HAP-1 (cell line): ENCODE results near the gene JARID2.
"Not testable (repeated sequence)": the region's sequence is repeated elsewhere in the genome, so short reads cannot be mapped to it uniquely, and the experiment has no call there.

ENCODE experiments used
- DNase-seq, 2 experiments: peaks; one replicate each; pipeline ENCODE4 v3.0.0-alpha.2; 2016 to 2020; ENCODE audit warnings: low spot score in 2 of 2
- H3K27me3 ChIP-seq: fragments of 250-450 bp; sonication (Bioruptor Pico); 2 replicates; pipeline ENCODE4 v1.5.1; 2020; ENCODE audit warnings: low read depth, mild to moderate bottlenecking, moderate library complexity
- H3K36me3 ChIP-seq: fragments of 250-450 bp; sonication (Bioruptor Pico); replicated peaks from 2 replicates; pipeline ENCODE4 v1.5.1; 2020; ENCODE audit warnings: mild to moderate bottlenecking
- H3K4me1 ChIP-seq: fragments of 250-450 bp; sonication (Bioruptor Pico); 2 replicates; pipeline ENCODE4 v1.5.1; 2020; ENCODE audit warnings: mild to moderate bottlenecking
- H3K4me3 ChIP-seq: fragments of 250-450 bp; sonication (Bioruptor Pico); 2 replicates; pipeline ENCODE4 v1.5.1; 2020; ENCODE audit warnings: mild to moderate bottlenecking, moderate library complexity
- H3K9me3 ChIP-seq: fragments of 250-450 bp; sonication (Bioruptor Pico); 2 replicates; pipeline ENCODE4 v1.5.1; 2020; ENCODE audit warnings: mild to moderate bottlenecking, moderate library complexity
- in situ Hi-C: fragments of 300-500 bp; cut with MboI; formaldehyde crosslinking; loops from 3 replicates; pipeline ENCODE4 v1.14.3; 2020; ENCODE audit warnings: low sequenced_read_pairs, inconsistent platforms, mixed read lengths

JARID2 gene

DNA sequence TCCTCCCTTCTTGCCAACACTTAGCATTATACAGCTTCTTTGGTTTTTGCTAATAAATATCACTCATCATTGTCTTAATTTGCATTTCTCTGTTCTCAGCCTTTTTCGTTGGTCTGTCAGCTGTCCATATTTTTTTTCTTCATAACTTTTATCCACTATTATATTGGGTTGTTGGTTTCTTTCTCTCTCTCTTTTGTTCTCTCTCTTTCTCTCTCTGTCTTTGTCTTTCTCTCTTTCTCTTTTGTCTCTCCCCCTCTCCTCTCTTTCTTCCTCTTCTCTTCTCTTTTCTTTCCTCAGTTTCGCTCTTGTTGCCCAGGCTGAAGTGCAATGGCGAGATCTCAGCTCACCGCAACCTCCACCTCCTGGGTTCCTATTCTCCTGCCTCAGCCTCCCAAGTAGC lies 36.5 kb downstream of the JARID2 start:
- in situ Hi-C loops: no loop called here
- no peaks in the 10 kb centered on the region for H3K36me3 ChIP-seq

DNA sequence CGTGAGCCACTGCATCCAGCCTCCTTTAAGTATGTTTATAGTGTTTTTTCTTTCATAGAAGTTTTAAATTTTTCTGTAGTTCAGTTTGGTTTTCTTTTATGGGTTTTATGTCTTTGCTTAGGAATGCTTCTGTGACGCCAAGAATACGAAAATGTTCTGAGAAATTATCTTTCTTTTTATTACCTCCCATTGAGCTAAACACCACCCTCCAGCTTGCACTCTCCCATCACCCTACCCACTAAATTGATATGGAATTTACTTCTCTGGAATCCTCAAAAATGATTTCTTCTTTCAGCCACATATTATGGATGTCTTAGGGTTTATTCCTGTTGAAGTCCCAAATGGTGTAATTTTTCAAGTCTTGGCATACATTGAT lies 38.1 kb downstream of the JARID2 start:
- no peak for DNase-seq
- no peaks in the 10 kb centered on the region for H3K36me3 ChIP-seq
- in situ Hi-C loops: no loop called here

More for the DNA sequence above, 36.5 kb downstream of the JARID2 start:
- H3K27me3 ChIP-seq: no peaks in the 10 kb centered on the region
- no peak overlapping the region for H3K4me3 ChIP-seq
- no peaks in the 10 kb centered on the region for H3K9me3 ChIP-seq
- H3K4me1 ChIP-seq: peaks cover 10% of the 10 kb centered on the region
- no peak for DNase-seq

DNA sequence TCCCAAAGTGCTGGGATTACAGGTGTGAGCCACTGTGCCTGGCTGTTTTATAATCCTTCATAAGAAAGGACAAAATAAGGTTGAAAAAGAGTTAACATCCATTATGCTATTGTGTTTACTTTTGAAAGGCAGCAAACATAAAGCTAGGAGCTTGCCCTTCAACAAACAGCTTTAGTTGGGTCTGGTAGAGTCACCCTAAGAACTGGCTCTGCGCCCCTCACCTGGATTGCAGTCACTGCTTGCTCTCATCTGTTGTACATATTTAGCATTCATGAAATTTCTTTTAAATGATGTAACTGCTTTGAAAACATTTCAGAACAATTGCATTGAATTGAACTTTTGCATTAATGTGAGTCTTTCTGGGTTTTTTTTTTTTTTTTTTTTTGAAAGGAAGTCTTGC lies 38.9 kb downstream of the JARID2 start:
- in situ Hi-C loops: no loop called here
- H3K27me3 ChIP-seq: no peaks in the 10 kb centered on the region
- H3K4me1 ChIP-seq: peaks cover 10% of the 10 kb centered on the region
- no peaks in the 10 kb centered on the region for H3K9me3 ChIP-seq
- no peaks in the 10 kb centered on the region for H3K36me3 ChIP-seq
- no peak for DNase-seq
- no peak overlapping the region for H3K4me3 ChIP-seq

More for the DNA sequence above, 38.1 kb downstream of the JARID2 start:
- peaks cover 10% of the 10 kb centered on the region for H3K4me1 ChIP-seq
- H3K9me3 ChIP-seq: no peaks in the 10 kb centered on the region
- no peak overlapping the region for H3K4me3 ChIP-seq
- no peaks in the 10 kb centered on the region for H3K27me3 ChIP-seq

DNA sequence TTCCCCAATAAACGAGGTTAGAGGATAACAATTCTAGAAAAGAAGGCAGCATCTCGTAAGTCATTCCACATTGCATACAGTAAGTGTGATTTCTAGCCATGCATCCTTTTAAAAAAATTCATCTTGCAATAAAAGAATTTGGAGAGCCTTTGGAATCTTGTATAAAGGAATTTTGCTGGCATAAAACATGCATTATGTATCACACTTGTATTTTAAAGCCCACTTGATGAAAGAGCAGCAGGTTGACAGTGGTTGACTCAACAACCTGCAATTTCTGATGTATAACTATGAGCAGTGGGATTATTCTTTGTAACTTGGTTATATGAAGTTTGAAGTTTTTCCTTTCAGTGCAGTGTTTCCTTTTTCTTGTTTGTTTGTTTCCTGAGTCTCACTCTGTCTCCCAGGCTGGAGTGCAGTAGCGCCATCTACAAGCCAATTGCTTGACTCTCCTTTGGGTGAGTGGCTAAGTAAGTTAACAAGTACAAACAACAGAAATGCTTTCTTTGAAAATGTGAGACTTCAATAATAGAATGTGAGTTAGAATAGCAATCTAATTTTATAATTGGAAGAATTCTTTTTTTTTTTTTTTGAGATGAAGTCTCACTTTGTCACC lies 39.9 kb downstream of the JARID2 start:
- H3K27me3 ChIP-seq: no peaks in the 10 kb centered on the region
- 0 out of 2 replicates have a peak, but pooled peaks cover 4% of the 10 kb centered on the region for H3K36me3 ChIP-seq
- H3K4me3 ChIP-seq: no peak overlapping the region
- H3K4me1 ChIP-seq: peaks cover 3% of the 10 kb centered on the region
- DNase-seq: no peak
- no peaks in the 10 kb centered on the region for H3K9me3 ChIP-seq
- in situ Hi-C loops: no loop called here

DNA sequence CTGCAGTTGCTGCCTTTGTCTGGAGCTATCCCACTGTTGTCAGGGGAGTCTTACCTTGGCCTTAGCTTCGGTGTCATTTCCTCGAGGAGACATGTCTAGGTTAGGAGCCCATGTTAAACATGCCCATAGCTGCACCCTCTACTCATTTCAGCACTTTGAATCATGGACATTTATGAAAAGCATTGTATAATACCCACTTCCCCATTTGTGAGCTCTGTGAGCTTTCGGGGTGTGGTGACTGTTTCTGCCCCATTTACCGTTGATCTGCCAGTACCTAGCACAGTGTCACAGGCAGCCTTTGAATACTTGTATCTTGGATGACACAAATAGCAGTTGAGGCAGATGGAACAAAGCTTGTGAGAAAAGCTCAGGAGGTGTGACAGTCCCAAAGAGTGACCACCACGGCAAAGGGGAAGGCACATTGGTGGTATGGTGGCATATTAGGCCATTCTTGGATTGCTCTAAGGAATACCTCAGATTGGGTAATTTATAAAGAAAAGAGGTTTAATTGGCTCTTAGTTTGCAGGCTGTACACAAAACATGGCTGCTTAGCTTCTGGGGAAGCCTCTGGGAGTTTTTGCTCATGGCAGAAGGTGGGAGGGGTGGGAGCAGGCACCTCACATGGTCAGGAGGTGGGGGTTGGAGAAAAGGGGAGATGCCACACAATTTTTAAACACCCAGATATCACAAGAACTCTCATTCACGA lies 42.0 kb downstream of the JARID2 start:
- Histone ChIP-seq H3K9me3 (no peaks in the 10 kb centered on the region), H3K27me3 (no peaks in the 10 kb centered on the region), H3K36me3 (0 out of 2 replicates have a peak, but pooled peaks cover 4% of the 10 kb centered on the region), H3K4me1 (peaks cover 3% of the 10 kb centered on the region), H3K4me3 (no peak overlapping the region)
- no peak for DNase-seq
- in situ Hi-C loops: no loop called here

DNA sequence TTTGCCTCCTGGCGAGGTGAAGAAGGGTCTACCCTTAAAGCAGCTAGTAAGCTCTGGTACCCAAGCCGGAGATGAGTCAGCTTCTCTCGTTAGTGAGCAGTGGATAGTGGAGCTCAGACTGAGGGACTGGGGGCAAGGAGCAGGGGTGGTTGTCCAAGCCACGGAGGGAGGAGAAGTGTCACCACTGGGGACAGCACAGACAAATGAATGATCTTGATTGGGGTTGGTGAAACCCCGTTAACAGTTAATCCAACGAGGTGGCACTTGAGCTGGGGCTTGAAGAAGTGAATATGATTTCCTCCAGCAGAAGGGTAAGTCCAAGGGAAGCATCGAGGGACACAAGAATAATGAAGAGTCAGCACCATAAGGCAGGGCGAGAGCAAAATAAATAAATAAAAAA lies 43.0 kb downstream of the JARID2 start:
- H3K4me3 ChIP-seq: no peak overlapping the region
- H3K36me3 ChIP-seq: 0 out of 2 replicates have a peak, but pooled peaks cover 4% of the 10 kb centered on the region
- peaks cover 3% of the 10 kb centered on the region for H3K4me1 ChIP-seq
- H3K9me3 ChIP-seq: no peaks in the 10 kb centered on the region
- in situ Hi-C loops: no loop called here
- no peaks in the 10 kb centered on the region for H3K27me3 ChIP-seq
- no peak for DNase-seq

DNA sequence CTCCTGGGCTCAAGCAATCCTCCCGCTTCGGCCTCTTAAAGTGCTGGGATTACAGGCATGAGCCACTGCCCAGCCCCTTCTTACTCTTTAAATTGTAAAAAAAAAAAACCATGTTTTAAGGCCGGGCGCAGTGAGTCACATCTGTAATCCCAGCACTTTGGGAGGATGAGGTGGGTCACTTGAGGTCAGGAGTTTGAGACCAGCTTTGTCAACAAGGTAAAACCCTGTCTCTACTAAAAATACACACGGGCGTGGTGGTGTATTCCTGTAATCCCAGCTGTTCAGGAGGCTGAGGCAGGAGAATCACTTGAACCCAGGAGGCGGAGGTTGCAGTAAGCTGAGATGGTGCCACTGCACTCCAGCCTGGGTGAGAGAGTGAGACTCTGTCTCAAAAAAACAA lies 43.6 kb downstream of the JARID2 start:
- in situ Hi-C loops, H3K9me3 ChIP-seq, H3K36me3 ChIP-seq, H3K4me3 ChIP-seq, DNase-seq, H3K4me1 ChIP-seq, H3K27me3 ChIP-seq: not testable (repeated sequence)

DNA sequence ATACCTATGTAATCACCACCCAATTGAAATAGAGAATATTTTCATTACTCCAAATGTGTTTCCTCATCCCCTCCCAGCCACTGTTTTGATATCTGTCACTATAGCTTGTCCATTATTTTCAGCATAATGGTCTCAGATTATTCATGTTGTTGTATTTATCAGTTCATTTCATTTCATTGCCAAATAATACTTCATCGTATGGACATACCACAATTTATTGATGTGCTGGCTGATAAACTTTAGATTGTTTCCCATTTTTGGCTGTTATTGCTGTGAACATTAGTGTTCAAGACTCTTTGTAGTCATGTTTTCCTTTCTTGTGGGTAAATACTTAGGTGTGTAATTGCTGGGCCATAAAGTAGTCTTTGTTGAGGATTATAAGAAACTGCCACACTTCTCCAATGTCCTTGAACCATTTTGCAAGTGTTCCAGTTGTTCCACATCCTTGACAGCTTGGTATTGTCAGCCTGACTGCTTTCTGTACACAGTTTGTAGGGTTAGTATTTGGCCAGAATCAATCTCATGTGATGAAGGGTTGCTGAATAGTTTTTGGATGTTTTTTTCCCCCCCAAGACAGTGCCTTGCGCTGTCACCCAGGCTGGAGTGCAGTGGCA lies 44.3 kb downstream of the JARID2 start:
- Histone ChIP-seq H3K27me3 (no peaks in the 10 kb centered on the region), H3K4me3 (no peak overlapping the region), H3K9me3 (no peaks in the 10 kb centered on the region), H3K4me1 (peaks cover 3% of the 10 kb centered on the region), H3K36me3 (0 out of 2 replicates have a peak, but pooled peaks cover 4% of the 10 kb centered on the region)
- in situ Hi-C loops: no loop called here
- DNase-seq: no peak

DNA sequence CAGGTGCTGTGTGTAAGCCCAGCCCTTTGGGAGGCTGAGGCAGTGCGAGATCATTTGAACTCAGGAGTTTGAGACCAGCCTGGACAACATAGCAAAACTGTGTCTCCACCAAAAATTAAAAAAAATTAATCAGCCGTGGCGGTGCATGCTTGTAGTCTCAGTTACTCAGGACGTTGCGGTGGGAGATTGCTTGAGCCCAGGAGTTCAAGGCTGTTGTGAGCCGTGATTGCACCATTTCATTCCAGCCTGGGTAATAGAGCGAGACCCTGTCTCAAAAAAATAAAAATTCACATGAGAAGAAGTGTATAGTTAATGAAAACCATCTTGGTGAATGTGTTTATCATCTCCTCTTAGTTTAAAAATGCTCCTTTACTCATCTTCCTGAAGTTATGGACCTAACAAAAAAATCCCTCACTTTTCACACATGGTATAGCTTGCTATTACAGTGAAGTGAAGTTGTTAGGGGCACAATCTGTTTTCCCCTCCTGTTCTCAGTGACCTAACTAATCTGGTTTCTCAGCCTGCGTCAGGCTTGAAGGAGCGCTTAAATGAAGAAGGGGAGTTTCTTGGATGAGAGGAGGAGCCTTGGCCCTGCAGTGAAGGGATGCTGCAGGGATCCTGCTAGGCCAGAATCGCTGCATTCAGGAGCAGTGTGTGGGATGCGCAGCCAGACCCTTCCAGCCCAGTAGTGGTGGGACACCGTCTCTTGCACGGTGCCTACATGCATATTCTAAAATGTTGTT lies 45.3 kb downstream of the JARID2 start:
- H3K27me3 ChIP-seq: no peaks in the 10 kb centered on the region
- no peak for DNase-seq
- in situ Hi-C loops: no loop called here
- H3K9me3 ChIP-seq: no peaks in the 10 kb centered on the region
- no peaks in the 10 kb centered on the region for H3K4me1 ChIP-seq
- 0 out of 2 replicates have a peak, but pooled peaks cover 4% of the 10 kb centered on the region for H3K36me3 ChIP-seq
- no peak overlapping the region for H3K4me3 ChIP-seq

DNA sequence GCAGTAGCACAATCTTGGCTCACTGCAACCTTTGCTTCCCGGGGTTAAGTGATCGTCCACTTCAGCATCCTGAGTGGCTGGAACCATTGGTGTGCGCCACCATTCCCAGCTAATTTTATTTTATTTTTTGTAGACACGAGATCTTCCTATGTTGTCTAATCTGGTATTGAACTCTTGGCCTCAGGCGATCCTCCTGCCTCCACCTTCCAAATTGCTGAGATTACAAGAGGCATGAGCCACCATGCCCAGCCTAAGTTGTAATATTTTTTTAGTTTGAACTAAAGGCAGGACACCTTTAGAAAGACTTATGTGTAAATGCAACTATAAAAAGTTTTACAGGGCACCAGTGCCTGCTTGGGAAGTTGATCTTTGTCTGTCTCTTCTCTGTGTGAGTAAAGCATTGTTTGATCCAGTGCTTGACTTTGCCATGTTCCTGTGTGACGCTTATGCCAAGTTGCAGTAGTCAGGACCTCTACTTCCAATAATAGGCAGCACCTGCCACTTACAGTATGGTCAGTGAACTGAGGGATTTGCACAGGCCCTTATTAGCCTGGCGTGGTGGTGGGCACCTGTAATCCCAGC lies 46.9 kb downstream of the JARID2 start:
- no peaks in the 10 kb centered on the region for H3K9me3 ChIP-seq
- H3K36me3 ChIP-seq: 0 out of 2 replicates have a peak, but pooled peaks cover 4% of the 10 kb centered on the region
- H3K27me3 ChIP-seq: no peaks in the 10 kb centered on the region
- DNase-seq: no peak
- no peaks in the 10 kb centered on the region for H3K4me1 ChIP-seq
- H3K4me3 ChIP-seq: no peak overlapping the region
- in situ Hi-C loops: no loop called here

DNA sequence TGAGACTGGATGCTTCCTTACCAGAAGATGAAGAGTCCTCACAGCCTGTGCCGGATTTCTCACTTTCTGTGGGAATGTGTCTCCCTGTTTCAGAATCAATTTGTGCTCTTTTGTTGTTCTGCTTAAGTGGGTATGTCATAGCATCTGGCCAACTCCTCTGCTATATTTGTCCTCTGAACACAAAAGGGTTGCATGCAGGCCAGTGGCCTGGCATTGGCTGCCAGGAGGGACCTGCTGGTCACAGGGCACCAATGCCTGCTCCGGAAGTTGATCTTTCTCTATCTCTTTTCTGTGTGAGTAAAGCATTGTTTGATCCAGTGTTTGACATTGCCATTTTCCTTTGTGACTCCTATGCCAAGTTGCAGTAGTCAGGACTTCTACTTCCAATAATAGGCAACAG lies 47.8 kb downstream of the JARID2 start:
- Histone ChIP-seq H3K4me1 (no peaks in the 10 kb centered on the region), H3K9me3 (no peaks in the 10 kb centered on the region)
- in situ Hi-C loops: no loop called here

DNA sequence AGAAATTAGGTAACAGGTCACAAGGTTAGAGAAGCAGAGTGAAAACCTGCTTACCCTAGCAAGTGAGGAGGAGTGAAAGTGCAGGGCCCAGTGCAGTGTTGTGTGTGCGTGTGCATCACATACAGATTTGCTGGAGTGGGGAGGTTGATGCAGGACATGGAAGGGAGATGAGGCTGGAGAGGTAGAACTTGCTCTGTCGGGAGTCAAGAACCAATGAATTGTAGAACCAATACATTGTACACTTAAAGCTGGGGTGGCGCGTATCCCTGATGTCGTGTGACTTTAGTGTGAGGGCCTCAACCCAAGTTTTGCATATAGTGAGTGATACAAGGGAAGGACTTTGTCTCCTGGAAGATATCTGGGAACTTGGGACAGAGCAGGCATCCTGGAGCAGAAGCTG lies 48.6 kb downstream of the JARID2 start:
- in situ Hi-C loops: no loop called here

More for the DNA sequence above, 47.8 kb downstream of the JARID2 start:
- no peak for DNase-seq
- 0 out of 2 replicates have a peak, but pooled peaks cover 4% of the 10 kb centered on the region for H3K36me3 ChIP-seq
- H3K4me3 ChIP-seq: no peak overlapping the region
- no peaks in the 10 kb centered on the region for H3K27me3 ChIP-seq

DNA sequence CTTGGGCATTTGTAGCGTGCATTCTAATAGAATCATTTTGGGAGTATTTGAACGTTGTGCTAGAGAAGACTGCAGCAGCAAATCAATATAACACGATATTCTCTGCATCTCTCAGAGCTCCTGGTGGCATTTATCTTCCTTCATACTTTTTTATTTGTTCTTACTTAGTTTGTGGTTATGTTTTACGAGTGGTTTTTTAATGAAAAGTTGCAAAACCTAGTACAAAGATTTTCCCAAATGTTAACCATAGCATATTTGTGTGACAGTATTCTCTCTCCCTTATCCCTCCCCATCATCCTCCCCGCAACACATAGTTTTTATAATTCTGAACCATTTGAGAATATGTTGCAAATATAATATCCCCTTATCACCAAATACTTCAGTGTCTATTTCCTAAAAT lies 50.4 kb downstream of the JARID2 start:
- Histone ChIP-seq H3K4me1 (no peaks in the 10 kb centered on the region), H3K27me3 (no peaks in the 10 kb centered on the region), H3K9me3 (no peaks in the 10 kb centered on the region), H3K36me3 (no peaks in the 10 kb centered on the region), H3K4me3 (no peak overlapping the region)
- no peak for DNase-seq
- in situ Hi-C loops: no loop called here

More for the DNA sequence above, 48.6 kb downstream of the JARID2 start:
- no peak for DNase-seq
- Histone ChIP-seq H3K36me3 (0 out of 2 replicates have a peak, but pooled peaks cover 4% of the 10 kb centered on the region), H3K27me3 (no peaks in the 10 kb centered on the region), H3K4me3 (no peak overlapping the region), H3K9me3 (no peaks in the 10 kb centered on the region), H3K4me1 (no peaks in the 10 kb centered on the region)
